Suprapubic skin (tissue), 4 donors: ENCODE data around the gene CAMTA1. TPM values are rescaled to one million over a fixed set of nuclear protein-coding genes. Genes with fewer than 3 reads are reported as not detected.

Source experiments
- DNase-seq, 2 donors: peaks; one replicate each; pipeline ENCODE4 v3.0.0-alpha.2; 2019; ENCODE audit warnings: low spot score in 2 of 2
- H3K27ac ChIP-seq: fragments of 200-600 bp; sonication (generic); one replicate; pipeline ENCODE4 v1.5.1; 2019
- H3K27me3 ChIP-seq: fragments of 200-600 bp; sonication (generic); one replicate; pipeline ENCODE4 v1.5.1; 2019
- H3K36me3 ChIP-seq: fragments of 200-600 bp; sonication (generic); one replicate; pipeline ENCODE4 v1.5.1; 2019
- H3K4me1 ChIP-seq: fragments of 200-600 bp; sonication (generic); one replicate; pipeline ENCODE4 v1.5.1; 2019
- H3K4me3 ChIP-seq: fragments of 200-600 bp; sonication (generic); one replicate; pipeline ENCODE4 v1.5.1; 2019; ENCODE audit warnings: mild to moderate bottlenecking
- H3K9me3 ChIP-seq: fragments of 200-600 bp; sonication (generic); one replicate; pipeline ENCODE4 v1.5.1; 2019
- EP300 ChIP-seq: sonication (generic); formaldehyde crosslinking; IDR thresholded peaks from one replicate; pipeline ENCODE4 v1.6.1; 2017; ENCODE audit warnings: antibody characterized with exemption
- POLR2A ChIP-seq, 2 donors: fragments of 450-650 bp; IDR thresholded peaks; one replicate each; pipeline ENCODE4 v1.6.1; 2017; ENCODE audit warnings: antibody characterized with exemption in 2 of 2, mild to moderate bottlenecking in 2 of 2, moderate library complexity in 2 of 2
- POLR2AphosphoS5 ChIP-seq, 3 donors: sonication (generic); formaldehyde crosslinking; IDR thresholded peaks; one replicate each; pipeline ENCODE4 v1.6.1; 2017; ENCODE audit warnings: antibody characterized with exemption in 3 of 3
- WGBS: methylation state at CpG from one replicate; pipeline ENCODE4 v1.1.5; 2018; 5-methylcytosine and 5-hydroxymethylcytosine counted together
- total RNA-seq, 4 donors: library from RNA; depleted of rRNA; stranded (reverse); fragments of >200 nt; gene quantifications; one replicate each; pipeline ENCODE4 v1.1.0, GENCODE V29; 2016
- TF ChIP-seq, protein P1 (sequence below), 2 donors: fragments of 200-600 bp in 1 of 2; fragments of 450-650 bp in 1 of 2; sonication (generic) in 1 of 2; IDR thresholded peaks; one replicate each; pipeline ENCODE4 v1.5.1; 2016 to 2019; ENCODE audit warnings: antibody characterized with exemption in 2 of 2, mild to moderate bottlenecking in 1 of 2, moderate library complexity in 1 of 2

The CAMTA1 gene
- total RNA-seq, 4 donors from 2014 or later: 40.4 to 54.1 (median 46.6) TPM

DNA sequence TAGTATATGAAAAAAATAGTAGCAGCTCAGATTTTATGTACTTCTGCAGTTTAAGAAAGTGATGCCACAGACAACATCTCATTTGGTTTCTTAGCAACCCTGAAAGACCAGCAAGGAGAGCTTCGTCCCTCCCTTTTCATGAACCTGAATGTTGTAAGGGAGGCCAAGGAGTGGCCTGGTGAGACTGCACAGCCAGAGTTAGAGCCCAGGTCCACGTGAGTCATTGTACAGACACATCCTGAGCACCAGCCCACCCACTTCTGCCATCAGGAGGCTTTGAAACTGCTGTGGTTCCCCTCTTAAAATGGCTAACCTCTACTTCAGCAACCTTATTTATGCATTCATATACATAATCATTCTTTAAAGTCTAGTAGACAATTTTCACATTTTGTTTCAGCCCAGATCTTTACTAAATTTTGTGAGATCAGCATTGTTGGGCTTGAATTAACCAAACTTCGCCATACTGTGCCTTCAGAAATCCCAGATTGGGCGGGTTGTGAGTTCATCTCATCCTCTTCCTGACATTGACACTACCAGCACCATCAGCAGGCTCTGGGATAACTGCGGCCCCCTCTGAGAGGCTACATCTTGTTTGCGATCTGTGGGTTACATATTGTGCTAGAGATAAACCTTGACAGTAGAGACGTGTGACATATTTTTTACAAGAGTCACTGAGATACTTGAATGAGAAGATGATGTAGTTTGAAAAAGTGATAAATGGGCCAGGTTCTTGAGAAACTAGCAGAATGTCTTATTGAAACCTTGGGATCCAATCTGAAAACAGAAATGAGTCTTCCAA, 106.7 kb downstream of the CAMTA1 start:
- WGBS: 93% methylated on average over 7 of the region's 7 CpGs
- H3K27ac ChIP-seq: no peak overlapping the region
- H3K36me3 ChIP-seq: peaks cover 3% of the 10 kb centered on the region
- no peak for DNase-seq
- no peaks in the 10 kb centered on the region for H3K4me1 ChIP-seq
- TF ChIP-seq EP300 (no peak), POLR2AphosphoS5 (IDR thresholded peaks at IDR 0.05) (no peak), POLR2A (IDR thresholded peaks at IDR 0.05) (no peak)
- TF ChIP-seq, protein P1, sequence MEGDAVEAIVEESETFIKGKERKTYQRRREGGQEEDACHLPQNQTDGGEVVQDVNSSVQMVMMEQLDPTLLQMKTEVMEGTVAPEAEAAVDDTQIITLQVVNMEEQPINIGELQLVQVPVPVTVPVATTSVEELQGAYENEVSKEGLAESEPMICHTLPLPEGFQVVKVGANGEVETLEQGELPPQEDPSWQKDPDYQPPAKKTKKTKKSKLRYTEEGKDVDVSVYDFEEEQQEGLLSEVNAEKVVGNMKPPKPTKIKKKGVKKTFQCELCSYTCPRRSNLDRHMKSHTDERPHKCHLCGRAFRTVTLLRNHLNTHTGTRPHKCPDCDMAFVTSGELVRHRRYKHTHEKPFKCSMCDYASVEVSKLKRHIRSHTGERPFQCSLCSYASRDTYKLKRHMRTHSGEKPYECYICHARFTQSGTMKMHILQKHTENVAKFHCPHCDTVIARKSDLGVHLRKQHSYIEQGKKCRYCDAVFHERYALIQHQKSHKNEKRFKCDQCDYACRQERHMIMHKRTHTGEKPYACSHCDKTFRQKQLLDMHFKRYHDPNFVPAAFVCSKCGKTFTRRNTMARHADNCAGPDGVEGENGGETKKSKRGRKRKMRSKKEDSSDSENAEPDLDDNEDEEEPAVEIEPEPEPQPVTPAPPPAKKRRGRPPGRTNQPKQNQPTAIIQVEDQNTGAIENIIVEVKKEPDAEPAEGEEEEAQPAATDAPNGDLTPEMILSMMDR (IDR thresholded peaks at IDR 0.05): no peak
- H3K4me3 ChIP-seq: no peak overlapping the region
- H3K9me3 ChIP-seq: no peaks in the 10 kb centered on the region
- H3K27me3 ChIP-seq: no peaks in the 10 kb centered on the region

GRCh38 chr1:6893388-6893787, 108.1 kb downstream of the CAMTA1 start:
- Histone ChIP-seq H3K4me1 (no peaks in the 10 kb centered on the region), H3K36me3 (no peaks in the 10 kb centered on the region), H3K27me3 (no peaks in the 10 kb centered on the region), H3K27ac (no peak overlapping the region), H3K4me3 (no peak overlapping the region), H3K9me3 (no peaks in the 10 kb centered on the region)
- TF ChIP-seq POLR2A (IDR thresholded peaks at IDR 0.05) (no peak), EP300 (no peak), POLR2AphosphoS5 (IDR thresholded peaks at IDR 0.05) (no peak)
- TF ChIP-seq, protein P1 (IDR thresholded peaks at IDR 0.05): no peak
- 91% methylated on average over 7 of the region's 7 CpGs for WGBS
- DNase-seq: no peak

DNA sequence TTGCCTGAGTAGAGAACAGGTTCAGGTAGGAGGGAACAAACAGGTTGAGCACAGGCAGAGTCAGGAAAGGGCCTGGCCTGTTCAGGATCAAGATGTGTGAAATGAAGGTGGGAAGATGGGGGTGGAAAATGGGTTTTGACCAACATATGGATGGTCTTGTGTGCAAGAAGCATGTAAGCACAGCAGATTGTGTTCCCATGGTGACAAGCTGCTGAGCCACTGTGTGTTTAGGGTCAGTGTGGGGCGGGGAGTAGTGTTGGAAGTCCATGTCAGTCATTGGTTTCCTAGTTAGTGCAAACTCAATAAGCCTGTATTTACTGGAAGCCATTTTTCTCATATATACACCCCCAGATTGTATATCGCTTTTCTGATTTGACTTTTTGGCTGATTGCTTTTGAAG, 111.9 kb downstream of the CAMTA1 start:
- Histone ChIP-seq H3K36me3 (no peaks in the 10 kb centered on the region), H3K27ac (no peak overlapping the region), H3K4me3 (no peak overlapping the region), H3K4me1 (no peaks in the 10 kb centered on the region), H3K9me3 (no peaks in the 10 kb centered on the region), H3K27me3 (no peaks in the 10 kb centered on the region)
- DNase-seq: no peak
- TF ChIP-seq, protein P1 (IDR thresholded peaks at IDR 0.05): no peak
- TF ChIP-seq POLR2A (IDR thresholded peaks at IDR 0.05) (no peak), POLR2AphosphoS5 (IDR thresholded peaks at IDR 0.05) (no peak), EP300 (no peak)
- 88% methylated on average over 2 of the region's 2 CpGs for WGBS

DNA sequence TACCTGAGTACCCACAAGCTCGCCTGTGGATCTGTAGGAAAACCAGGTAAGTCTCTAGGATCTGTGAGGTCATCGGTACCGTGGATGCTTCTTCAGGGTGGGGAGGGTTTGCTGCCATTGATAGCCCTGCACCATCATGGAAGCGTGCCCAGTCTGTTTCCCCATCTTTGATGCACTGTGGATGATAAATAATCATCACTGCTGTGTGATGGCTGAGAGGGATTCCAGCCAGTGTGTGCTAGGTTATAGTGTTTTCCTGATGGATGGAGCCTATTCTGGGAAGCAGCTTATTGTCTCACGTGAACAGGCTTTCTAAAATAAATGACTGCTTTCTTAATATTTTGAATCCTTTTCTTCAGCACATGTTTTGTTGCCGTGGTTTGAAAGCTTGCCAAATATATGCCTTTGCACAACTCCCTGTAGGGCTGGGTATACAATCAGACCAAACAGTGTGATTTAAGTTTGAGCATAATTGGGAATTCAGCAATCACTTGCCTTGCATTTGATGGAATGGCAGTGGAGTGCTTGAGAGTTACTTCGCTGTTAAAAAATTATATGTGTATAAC, 113.8 kb downstream of the CAMTA1 start:
- 80% methylated on average over 7 of the region's 7 CpGs for WGBS

GRCh38 chr1:6899621-6900020, 114.4 kb downstream of the CAMTA1 start:
- H3K27ac ChIP-seq: no peak overlapping the region
- 86% methylated on average over 4 of the region's 4 CpGs for WGBS
- H3K4me1 ChIP-seq: no peaks in the 10 kb centered on the region
- H3K27me3 ChIP-seq: no peaks in the 10 kb centered on the region
- TF ChIP-seq POLR2A (IDR thresholded peaks at IDR 0.05) (no peak), EP300 (no peak), POLR2AphosphoS5 (IDR thresholded peaks at IDR 0.05) (no peak)
- TF ChIP-seq, protein P1 (IDR thresholded peaks at IDR 0.05): no peak
- H3K36me3 ChIP-seq: no peaks in the 10 kb centered on the region
- no peaks in the 10 kb centered on the region for H3K9me3 ChIP-seq
- H3K4me3 ChIP-seq: no peak overlapping the region
- no peak for DNase-seq

More for the DNA sequence above, 113.8 kb downstream of the CAMTA1 start:
- TF ChIP-seq POLR2AphosphoS5 (IDR thresholded peaks at IDR 0.05) (no peak), POLR2A (IDR thresholded peaks at IDR 0.05) (no peak), EP300 (no peak)
- TF ChIP-seq, protein P1 (IDR thresholded peaks at IDR 0.05): no peak
- no peak for DNase-seq
- Histone ChIP-seq H3K4me3 (no peak overlapping the region), H3K27me3 (no peaks in the 10 kb centered on the region), H3K9me3 (no peaks in the 10 kb centered on the region), H3K4me1 (no peaks in the 10 kb centered on the region), H3K36me3 (no peaks in the 10 kb centered on the region), H3K27ac (no peak overlapping the region)
